Choroid plexus epithelial cell (primary cell): ENCODE measurements around the gene RASAL2.

Experiments
- DNase-seq: peaks from one replicate; pipeline ENCODE4 v3.0.0-alpha.2; 2010; ENCODE audit warnings: low read depth
- H3K4me3 ChIP-seq: 2 replicates; pipeline ENCODE4 v1.5.1; 2011; ENCODE audit warnings: low read depth, mild to moderate bottlenecking, control low read depth, low read length, moderate library complexity
- CTCF ChIP-seq: conservative IDR thresholded peaks from 2 replicates; pipeline ENCODE4 v1.5.1; 2011; ENCODE audit warnings: low read depth, mild to moderate bottlenecking, control low read depth, inconsistent platforms, low read length, moderate library complexity

The RASAL2 gene

GRCh38 chr1:178533121-178533946 lies 439.4 kb downstream of the RASAL2 start:
- no peak overlapping the region for H3K4me3 ChIP-seq
- no peak for DNase-seq

More at GRCh38 chr1:178533121-178533946, 439.4 kb downstream of the RASAL2 start:
- no peak for TF ChIP-seq CTCF
